ENCODE results near the gene TXNL4B. TPM values are rescaled to one million over a fixed set of nuclear protein-coding genes. Genes with fewer than 3 reads are reported as not detected.

TXNL4B gene
- total RNA-seq, 4 donors from 2014 or later, result 8.1 to 16.9 (median 15.1) TPM

- ATAC-seq (ENCODE audit: low FRiP score) (no peak), DNase-seq (ENCODE audit: low spot score) (no peak)
- no peak for TF ChIP-seq CTCF (IDR thresholded peaks at IDR 0.05)
Measured at GRCh38 chr16:72108353-72109102, 15.1 kb upstream of the TXNL4B start.

GRCh38 chr16:72107371-72107770 is 14.0 kb upstream of the TXNL4B start:
- no peak for TF ChIP-seq CTCF (IDR thresholded peaks at IDR 0.05)
- ATAC-seq (ENCODE audit: low FRiP score), result no peak
- DNase-seq (ENCODE audit: low spot score), result no peak

- ATAC-seq (ENCODE audit: low FRiP score) (no peak), DNase-seq (ENCODE audit: low spot score) (no peak)
- TF ChIP-seq CTCF (IDR thresholded peaks at IDR 0.05), result no peak
Measured at GRCh38 chr16:72105978-72106377, 12.6 kb upstream of the TXNL4B start.

GRCh38 chr16:72104905-72105304 is 11.5 kb upstream of the TXNL4B start:
- no peak for TF ChIP-seq CTCF (IDR thresholded peaks at IDR 0.05)
- ATAC-seq (ENCODE audit: low FRiP score) (no peak), DNase-seq (ENCODE audit: low spot score) (no peak)

- DNase-seq (ENCODE audit: low spot score) (no peak), ATAC-seq (ENCODE audit: low FRiP score) (no peak)
- no peak for TF ChIP-seq CTCF (IDR thresholded peaks at IDR 0.05)
Measured at GRCh38 chr16:72101195-72101594, 7.8 kb upstream of the TXNL4B start.

GRCh38 chr16:72099377-72099818 is 6.0 kb upstream of the TXNL4B start:
- TF ChIP-seq CTCF (IDR thresholded peaks at IDR 0.05), result no peak
- ATAC-seq (ENCODE audit: low FRiP score) (peak; percentile 54), DNase-seq (ENCODE audit: low spot score) (no peak)

- DNase-seq (ENCODE audit: low spot score) (no peak), ATAC-seq (ENCODE audit: low FRiP score) (no peak)
- no peak for TF ChIP-seq CTCF (IDR thresholded peaks at IDR 0.05)
Measured at GRCh38 chr16:72098936-72099335, 5.5 kb upstream of the TXNL4B start.

Measured in omental fat pad (tissue), 4 donors.